Gastroesophageal sphincter (tissue), 4 donors: ENCODE results near the gene CNN3. TPM values are rescaled to one million over a fixed set of nuclear protein-coding genes. Genes with fewer than 3 reads are reported as not detected.

Experiments used
- ATAC-seq: fragments of 150-250 bp; one replicate; pipeline ENCODE4 v1.9.1; 2016; ENCODE audit warnings: mild to moderate bottlenecking, moderate library complexity
- H3K27ac ChIP-seq, 4 donors: fragments of 200-600 bp; sonication (generic) in 3 of 4; 1 replicate in 3 of 4; 2 replicates in 1 of 4; pipeline ENCODE4 v1.5.1; 2016 to 2019
- H3K27me3 ChIP-seq: fragments of 200-600 bp; sonication (generic); one replicate; pipeline ENCODE4 v1.5.1; 2019
- H3K36me3 ChIP-seq, 2 donors: fragments of 200-600 bp; sonication (generic); one replicate each; pipeline ENCODE4 v1.5.1; 2019; ENCODE audit warnings: control low read depth in 1 of 2
- H3K4me1 ChIP-seq, 3 donors: fragments of 200-600 bp; sonication (generic); 1 replicate in 2 of 3; 2 replicates in 1 of 3; pipeline ENCODE4 v1.5.1; 2016 to 2019; ENCODE audit warnings: control low read depth in 2 of 3
- H3K4me3 ChIP-seq, 2 donors: fragments of 200-600 bp; sonication (generic); one replicate each; pipeline ENCODE4 v1.5.1; 2019; ENCODE audit warnings: mild to moderate bottlenecking in 1 of 2, moderate library complexity in 1 of 2
- H3K9me3 ChIP-seq, 3 donors: fragments of 200-600 bp; sonication (generic); one replicate each; pipeline ENCODE4 v1.5.1; 2017 to 2019; ENCODE audit warnings: control low read depth in 2 of 3
- EP300 ChIP-seq: sonication (generic); formaldehyde crosslinking; IDR thresholded peaks from one replicate; pipeline ENCODE4 v1.6.1; 2017; ENCODE audit warnings: antibody characterized with exemption, mild to moderate bottlenecking
- POLR2A ChIP-seq, 2 donors: fragments of 450-650 bp; IDR thresholded peaks; one replicate each; pipeline ENCODE4 v1.6.1; 2017; ENCODE audit warnings: antibody characterized with exemption in 2 of 2, mild to moderate bottlenecking in 2 of 2, moderate library complexity in 1 of 2
- POLR2AphosphoS5 ChIP-seq: sonication (generic); formaldehyde crosslinking; IDR thresholded peaks from one replicate; pipeline ENCODE4 v1.6.1; 2017; ENCODE audit warnings: antibody characterized with exemption
- WGBS, 2 donors: methylation state at CpG; one replicate each; pipeline ENCODE4 v1.1.5; 2018; ENCODE audit warnings: low coverage in 1 of 2; 5-methylcytosine and 5-hydroxymethylcytosine counted together
- total RNA-seq, 4 donors: library from RNA; depleted of rRNA; stranded (reverse); fragments of >200 nt; gene quantifications; one replicate each; pipeline ENCODE4 v1.1.0, GENCODE V29; 2016
- TF ChIP-seq, protein P1 (sequence below), 4 experiments: fragments of 200-600 bp in 2 of 4; fragments of 450-650 bp in 2 of 4; sonication (generic) in 1 of 4; IDR thresholded peaks; one replicate each; pipeline ENCODE4 v1.5.1; 2017 to 2019; ENCODE audit warnings: antibody characterized with exemption in 4 of 4, mild to moderate bottlenecking in 2 of 4, moderate library complexity in 2 of 4

The CNN3 gene
- total RNA-seq, 4 donors from 2014 or later = 145 to 292 (median 217) TPM

DNA sequence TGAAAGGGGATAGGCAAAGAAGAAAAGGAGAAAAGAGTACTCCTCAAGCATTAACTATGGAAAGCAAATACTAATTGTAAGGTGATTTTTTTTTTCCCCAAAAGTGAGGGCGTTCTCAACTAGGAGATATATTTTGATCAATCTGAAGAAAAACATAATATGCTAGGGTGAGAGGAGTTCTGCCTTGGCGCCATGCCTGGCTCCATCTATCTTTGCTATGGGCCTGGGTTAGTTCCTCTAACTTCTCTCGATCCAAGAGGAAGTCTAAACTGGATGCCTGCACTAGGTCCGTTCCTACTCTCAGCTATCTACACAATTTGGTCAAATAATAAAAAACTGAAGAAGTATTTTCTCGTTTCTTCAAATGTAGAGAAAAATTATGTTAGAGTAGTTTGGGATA lies 20.5 kb downstream of the CNN3 start:
- Histone ChIP-seq H3K27me3 (no peaks in the 10 kb centered on the region), H3K27ac (no peak overlapping the region), H3K4me3 (no peak overlapping the region), H3K4me1 (peaks cover 3 to 98% (median 11%) of the 10 kb centered on the region in 3 donors), H3K36me3 (peaks cover 0 to 21% of the 10 kb centered on the region in 2 donors), H3K9me3 (no peaks in the 10 kb centered on the region)
- TF ChIP-seq EP300 (no peak), POLR2AphosphoS5 (no peak)
- TF ChIP-seq, protein P1, sequence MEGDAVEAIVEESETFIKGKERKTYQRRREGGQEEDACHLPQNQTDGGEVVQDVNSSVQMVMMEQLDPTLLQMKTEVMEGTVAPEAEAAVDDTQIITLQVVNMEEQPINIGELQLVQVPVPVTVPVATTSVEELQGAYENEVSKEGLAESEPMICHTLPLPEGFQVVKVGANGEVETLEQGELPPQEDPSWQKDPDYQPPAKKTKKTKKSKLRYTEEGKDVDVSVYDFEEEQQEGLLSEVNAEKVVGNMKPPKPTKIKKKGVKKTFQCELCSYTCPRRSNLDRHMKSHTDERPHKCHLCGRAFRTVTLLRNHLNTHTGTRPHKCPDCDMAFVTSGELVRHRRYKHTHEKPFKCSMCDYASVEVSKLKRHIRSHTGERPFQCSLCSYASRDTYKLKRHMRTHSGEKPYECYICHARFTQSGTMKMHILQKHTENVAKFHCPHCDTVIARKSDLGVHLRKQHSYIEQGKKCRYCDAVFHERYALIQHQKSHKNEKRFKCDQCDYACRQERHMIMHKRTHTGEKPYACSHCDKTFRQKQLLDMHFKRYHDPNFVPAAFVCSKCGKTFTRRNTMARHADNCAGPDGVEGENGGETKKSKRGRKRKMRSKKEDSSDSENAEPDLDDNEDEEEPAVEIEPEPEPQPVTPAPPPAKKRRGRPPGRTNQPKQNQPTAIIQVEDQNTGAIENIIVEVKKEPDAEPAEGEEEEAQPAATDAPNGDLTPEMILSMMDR (IDR thresholded peaks at IDR 0.05) = no peak
- ATAC-seq = no peak
- 44% methylated on average over 5 of the region's 5 CpGs; no CpG with 5 or more reads in 1 of the 2 donors for WGBS, 2 donors

DNA sequence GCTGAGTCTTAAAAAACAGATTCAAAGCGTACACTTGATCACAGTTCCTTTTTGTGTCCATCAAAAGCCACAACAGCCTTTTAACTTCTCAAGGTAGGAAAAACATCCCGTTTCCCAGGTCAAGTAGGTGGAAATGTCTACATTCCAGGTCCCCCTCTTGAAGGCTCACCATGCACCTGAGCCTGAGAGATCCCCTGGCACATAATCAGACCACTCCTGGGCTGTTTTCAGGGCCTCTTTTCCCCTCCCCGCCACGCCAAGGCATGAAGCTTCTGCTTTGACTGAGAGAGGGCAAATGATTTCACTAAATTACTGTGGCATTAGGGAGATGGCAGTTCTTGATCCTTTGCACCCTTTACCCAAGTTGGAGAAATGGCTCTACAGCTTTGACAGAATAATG lies 21.7 kb downstream of the CNN3 start:
- Histone ChIP-seq H3K27ac (no peak overlapping the region), H3K9me3 (no peaks in the 10 kb centered on the region), H3K27me3 (no peaks in the 10 kb centered on the region), H3K4me3 (no peak overlapping the region), H3K4me1 (peaks cover 3 to 96% (median 11%) of the 10 kb centered on the region in 3 donors), H3K36me3 (peaks cover 0 to 31% of the 10 kb centered on the region in 2 donors)
- WGBS, 2 donors = 86 to 88% methylated on average over 4 of the region's 4 CpGs
- TF ChIP-seq, protein P1 (IDR thresholded peaks at IDR 0.05) = no peak
- no peak for TF ChIP-seq POLR2AphosphoS5
- no peak for TF ChIP-seq POLR2A (IDR thresholded peaks at IDR 0.05)
- TF ChIP-seq EP300 = no peak
- ATAC-seq = no peak

DNA sequence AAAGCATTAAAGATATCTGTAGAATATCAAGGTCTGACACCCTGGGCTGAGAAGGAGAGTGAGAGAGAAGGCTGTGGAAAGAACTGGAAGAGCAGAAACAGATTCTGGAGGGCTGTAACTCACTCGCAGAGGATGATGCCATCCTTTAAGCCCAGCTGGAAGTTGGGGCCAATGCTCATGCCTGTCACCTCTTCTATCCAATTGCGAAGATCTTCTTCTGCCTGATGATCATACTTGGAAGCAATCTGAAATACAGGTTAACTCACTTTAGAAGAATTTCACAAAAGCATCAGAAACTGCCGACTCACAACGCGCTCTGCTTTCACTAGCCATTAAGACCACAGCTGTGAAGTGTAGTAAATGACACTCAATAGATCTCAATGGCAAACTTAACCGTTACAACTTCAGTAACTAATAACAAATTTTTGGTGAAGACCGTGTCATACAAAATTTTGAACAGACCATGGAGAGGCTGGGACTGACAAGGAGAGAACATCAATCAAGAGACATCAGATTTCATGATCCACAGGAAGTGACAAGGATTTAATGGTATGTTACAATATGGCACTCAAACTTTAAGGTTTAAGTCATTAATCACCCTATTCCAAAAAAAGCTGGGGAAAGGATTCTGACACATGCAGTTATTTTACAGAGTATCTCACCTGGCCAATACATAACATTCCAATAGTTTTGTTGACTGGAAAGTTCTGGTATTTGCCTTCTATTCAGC lies 23.5 kb downstream of the CNN3 start:
- peaks cover 15 to 96% (median 21%) of the 10 kb centered on the region in 3 donors for H3K4me1 ChIP-seq
- H3K27ac ChIP-seq = peak overlapping the region; percentile 10 to 37 (median 34)
- H3K27me3 ChIP-seq = no peaks in the 10 kb centered on the region
- no peak overlapping the region for H3K4me3 ChIP-seq
- no peaks in the 10 kb centered on the region for H3K9me3 ChIP-seq
- no peak for ATAC-seq
- 58 to 83% methylated on average over 7 of the region's 7 CpGs for WGBS, 2 donors
- no peak for TF ChIP-seq POLR2AphosphoS5
- TF ChIP-seq, protein P1 (IDR thresholded peaks at IDR 0.05) = no peak
- no peak for TF ChIP-seq POLR2A (IDR thresholded peaks at IDR 0.05)
- no peak for TF ChIP-seq EP300
- H3K36me3 ChIP-seq = peaks cover 0 to 41% of the 10 kb centered on the region in 2 donors

DNA sequence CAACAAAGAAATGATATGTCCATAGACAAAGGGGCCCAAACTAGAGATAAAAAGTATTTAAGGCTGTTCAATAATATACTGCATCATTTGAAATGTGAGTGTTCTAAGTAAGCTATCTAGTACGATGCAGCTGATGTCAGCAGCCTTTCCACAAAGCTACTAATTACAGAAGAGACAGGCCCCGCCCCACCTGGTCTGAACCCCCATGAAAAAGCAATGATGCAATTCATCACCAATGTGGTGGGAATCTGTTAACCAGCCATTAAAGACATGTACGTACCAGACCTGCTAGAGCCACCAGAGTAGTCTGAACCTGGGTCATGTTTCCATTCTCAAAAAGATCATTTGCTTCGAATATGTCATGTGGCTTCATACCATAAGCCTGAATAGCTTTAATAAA lies 25.1 kb downstream of the CNN3 start:
- Histone ChIP-seq H3K27ac (peak overlapping the region in 1 of 4 donors; percentile 3), H3K27me3 (no peaks in the 10 kb centered on the region), H3K36me3 (peaks cover 4 to 54% of the 10 kb centered on the region in 2 donors), H3K4me1 (peaks cover 15 to 91% (median 21%) of the 10 kb centered on the region in 3 donors), H3K9me3 (no peaks in the 10 kb centered on the region), H3K4me3 (no peak overlapping the region)
- ATAC-seq = no peak
- WGBS, 2 donors = 62 to 85% methylated on average over 2 to 4 of the region's 4 CpGs
- TF ChIP-seq POLR2AphosphoS5 (no peak), EP300 (no peak), POLR2A (IDR thresholded peaks at IDR 0.05) (no peak)
- TF ChIP-seq, protein P1 (IDR thresholded peaks at IDR 0.05) = no peak

DNA sequence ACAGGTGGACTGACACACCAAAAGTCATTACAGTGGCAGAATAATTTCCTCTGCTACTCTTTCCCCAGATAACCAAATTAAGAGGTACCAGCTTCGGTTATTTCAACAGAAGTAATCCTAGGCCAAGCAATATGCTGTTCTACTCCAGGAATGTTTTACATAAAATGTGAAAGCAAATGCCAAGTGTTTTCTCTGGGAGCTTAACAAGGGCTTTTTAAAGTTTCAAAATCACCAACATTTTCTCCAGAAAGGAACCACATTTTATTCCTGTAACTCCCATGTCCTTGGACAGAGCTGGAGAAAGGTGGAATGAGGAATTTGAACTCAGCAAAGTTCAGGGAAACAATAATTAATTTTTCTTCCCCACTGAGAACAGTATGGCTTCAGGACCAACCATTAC lies 27.2 kb downstream of the CNN3 start:
- no peaks in the 10 kb centered on the region for H3K27me3 ChIP-seq
- H3K4me1 ChIP-seq = peaks cover 15 to 70% (median 20%) of the 10 kb centered on the region in 3 donors
- H3K9me3 ChIP-seq = no peaks in the 10 kb centered on the region
- WGBS, 2 donors = 27 to 69% methylated on average over 1 of the region's 1 CpG
- H3K27ac ChIP-seq = peak overlapping the region; percentile 58 to 71 (median 62)
- peak; percentile 68 for TF ChIP-seq POLR2AphosphoS5
- TF ChIP-seq EP300 = no peak
- peak; percentile 16 for ATAC-seq
- H3K4me3 ChIP-seq = no peak overlapping the region
- peaks cover 4 to 75% of the 10 kb centered on the region in 2 donors for H3K36me3 ChIP-seq
